ENCODE data around the gene ZNF439.

The ZNF439 gene

DNA sequence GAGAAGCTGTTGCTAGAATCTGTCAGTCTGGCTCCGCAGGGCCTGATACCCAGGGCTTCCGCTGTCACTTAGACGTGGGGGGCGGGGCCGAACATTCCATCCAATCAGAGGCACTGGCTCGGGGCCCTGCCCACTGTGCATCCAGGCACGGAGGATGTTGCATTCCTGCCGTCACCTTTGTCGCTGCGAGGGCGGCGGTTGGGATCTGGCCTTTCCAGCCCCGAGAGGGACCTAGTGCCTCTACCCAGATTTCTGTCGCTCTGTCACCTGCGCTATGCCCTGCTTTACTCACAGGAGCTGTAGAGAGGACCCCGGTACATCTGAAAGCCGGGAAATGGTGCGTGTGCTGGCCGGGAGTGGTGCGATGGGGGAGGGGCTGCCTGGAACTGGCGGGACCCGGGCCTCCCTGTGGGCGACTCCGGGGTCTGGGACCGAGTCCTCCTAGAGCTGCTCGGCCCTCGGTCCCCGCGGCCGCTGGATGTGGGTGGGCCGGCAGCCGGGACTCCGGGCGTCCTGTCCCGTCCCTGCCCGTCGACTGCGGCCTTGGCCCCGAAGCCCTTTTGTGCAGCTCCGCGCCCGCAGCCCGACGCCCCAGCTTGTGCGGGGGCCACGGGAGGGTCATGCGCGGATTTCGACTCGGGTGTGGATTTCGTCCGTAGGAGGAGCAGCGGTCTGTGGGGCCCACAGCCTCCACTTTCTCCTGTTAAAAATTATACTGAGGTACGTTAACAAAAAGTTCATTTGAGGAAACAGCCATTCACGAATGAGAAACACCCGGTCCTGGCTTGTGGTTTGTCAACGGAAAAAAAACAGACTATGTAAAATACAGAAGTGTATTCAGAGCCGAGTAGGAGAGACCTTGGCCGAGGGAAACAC lies at the start of gene ZNF439:
ZNF439 (plus strand) TSS at position 133 of the 876 bp plus-strand sequence; CDS start at position 275, 142 bp downstream.
- Histone ChIP-seq H4K20me1 (ENCODE audit: insufficient read depth, low read length, poor library complexity, severe bottlenecking) (peaks cover 5% of the 10 kb centered on the region), H3K4me2 (ENCODE audit: low read depth, low read length, poor library complexity, severe bottlenecking) (peak within 1 kb of the TSS; percentile 96), H3F3A (ENCODE audit: low read depth) (no peaks in the 10 kb centered on the region), H3K4me1 (ENCODE audit: insufficient read depth, low read length, poor library complexity, severe bottlenecking) (peaks cover 6% of the 10 kb centered on the region), H3K79me2 (ENCODE audit: insufficient read depth, low read length) (peaks cover 50% of the 10 kb centered on the region), H2AFZ (ENCODE audit: low read length) (peak within 1 kb of the TSS; percentile 78), H3K9ac (ENCODE audit: low read depth, low read length, poor library complexity, severe bottlenecking) (peak within 1 kb of the TSS; percentile 78), H3K9me3 (ENCODE audit: insufficient read depth, low read depth, low read length) (peaks cover 9% of the 10 kb centered on the region; the same call in 1 of the 2 replicates), H3K36me3 (ENCODE audit: insufficient read depth, low read length) (0 out of 2 replicates have a peak, but pooled peaks cover 1% of the 10 kb centered on the region), H3K4me3 (ENCODE audit: low read length, poor library complexity, severe bottlenecking) (peak within 1 kb of the TSS; percentile 78), H3K27me3 (ENCODE audit: insufficient read depth, low read length, poor library complexity, severe bottlenecking) (no peaks in the 10 kb centered on the region), H3K9me2 (replicated peaks; ENCODE audit: low read depth, low read length) (no peaks in the 10 kb centered on the region)
- TF ChIP-seq EZH2phosphoT487 (IDR thresholded peaks at IDR 0.05; ENCODE audit: borderline replicate concordance): no peak
- TF ChIP-seq, protein P1, sequence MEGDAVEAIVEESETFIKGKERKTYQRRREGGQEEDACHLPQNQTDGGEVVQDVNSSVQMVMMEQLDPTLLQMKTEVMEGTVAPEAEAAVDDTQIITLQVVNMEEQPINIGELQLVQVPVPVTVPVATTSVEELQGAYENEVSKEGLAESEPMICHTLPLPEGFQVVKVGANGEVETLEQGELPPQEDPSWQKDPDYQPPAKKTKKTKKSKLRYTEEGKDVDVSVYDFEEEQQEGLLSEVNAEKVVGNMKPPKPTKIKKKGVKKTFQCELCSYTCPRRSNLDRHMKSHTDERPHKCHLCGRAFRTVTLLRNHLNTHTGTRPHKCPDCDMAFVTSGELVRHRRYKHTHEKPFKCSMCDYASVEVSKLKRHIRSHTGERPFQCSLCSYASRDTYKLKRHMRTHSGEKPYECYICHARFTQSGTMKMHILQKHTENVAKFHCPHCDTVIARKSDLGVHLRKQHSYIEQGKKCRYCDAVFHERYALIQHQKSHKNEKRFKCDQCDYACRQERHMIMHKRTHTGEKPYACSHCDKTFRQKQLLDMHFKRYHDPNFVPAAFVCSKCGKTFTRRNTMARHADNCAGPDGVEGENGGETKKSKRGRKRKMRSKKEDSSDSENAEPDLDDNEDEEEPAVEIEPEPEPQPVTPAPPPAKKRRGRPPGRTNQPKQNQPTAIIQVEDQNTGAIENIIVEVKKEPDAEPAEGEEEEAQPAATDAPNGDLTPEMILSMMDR (conservative IDR thresholded peaks at IDR 0.05; ENCODE audit: low read length): no peak

DNA sequence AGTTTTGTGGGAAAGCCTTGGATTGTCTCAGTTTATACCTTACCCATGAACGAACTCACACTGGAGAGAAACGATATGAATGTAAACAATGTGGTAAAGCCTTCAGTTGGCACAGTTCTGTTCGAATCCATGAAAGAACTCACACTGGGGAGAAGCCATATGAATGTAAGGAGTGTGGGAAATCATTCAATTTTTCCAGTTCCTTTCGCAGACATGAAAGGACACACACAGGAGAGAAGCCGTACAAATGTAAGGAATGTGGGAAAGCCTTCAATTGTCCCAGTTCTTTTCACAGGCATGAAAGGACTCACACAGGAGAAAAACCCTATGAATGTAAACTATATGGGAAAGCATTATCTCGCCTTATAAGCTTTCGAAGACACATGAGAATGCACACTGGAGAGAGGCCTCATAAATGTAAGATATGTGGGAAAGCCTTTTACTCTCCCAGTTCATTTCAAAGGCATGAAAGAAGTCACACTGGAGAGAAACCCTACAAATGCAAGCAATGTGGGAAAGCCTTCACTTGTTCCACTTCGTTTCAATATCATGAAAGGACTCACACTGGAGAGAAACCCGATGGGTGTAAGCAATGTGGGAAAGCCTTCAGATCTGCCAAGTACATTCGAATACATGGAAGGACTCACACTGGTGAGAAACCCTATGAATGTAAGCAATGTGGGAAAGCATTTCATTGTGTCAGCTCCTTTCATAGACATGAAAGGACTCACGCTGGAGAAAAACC lies 42.0 kb upstream of the ZNF439 start:
- Histone ChIP-seq H3K4me3 (ENCODE audit: low read length, poor library complexity, severe bottlenecking) (no peak overlapping the region), H2AFZ (ENCODE audit: low read length) (no peak overlapping the region), H3K27me3 (ENCODE audit: insufficient read depth, low read length, poor library complexity, severe bottlenecking) (no peaks in the 10 kb centered on the region), H3K79me2 (ENCODE audit: insufficient read depth, low read length) (no peaks in the 10 kb centered on the region), H3K4me1 (ENCODE audit: insufficient read depth, low read length, poor library complexity, severe bottlenecking) (no peaks in the 10 kb centered on the region), H3F3A (ENCODE audit: low read depth) (no peaks in the 10 kb centered on the region), H3K4me2 (ENCODE audit: low read depth, low read length, poor library complexity, severe bottlenecking) (no peak overlapping the region), H3K9me3 (ENCODE audit: insufficient read depth, low read depth, low read length) (peaks cover 25% of the 10 kb centered on the region), H4K20me1 (ENCODE audit: insufficient read depth, low read length, poor library complexity, severe bottlenecking) (no peaks in the 10 kb centered on the region), H3K9me2 (replicated peaks; ENCODE audit: low read depth, low read length) (no peaks in the 10 kb centered on the region), H3K9ac (ENCODE audit: low read depth, low read length, poor library complexity, severe bottlenecking) (no peak overlapping the region), H3K36me3 (ENCODE audit: insufficient read depth, low read length) (no peaks in the 10 kb centered on the region)
- no peak for TF ChIP-seq EZH2phosphoT487 (IDR thresholded peaks at IDR 0.05; ENCODE audit: borderline replicate concordance)
- TF ChIP-seq, protein P1 (conservative IDR thresholded peaks at IDR 0.05; ENCODE audit: low read length): no peak

DNA sequence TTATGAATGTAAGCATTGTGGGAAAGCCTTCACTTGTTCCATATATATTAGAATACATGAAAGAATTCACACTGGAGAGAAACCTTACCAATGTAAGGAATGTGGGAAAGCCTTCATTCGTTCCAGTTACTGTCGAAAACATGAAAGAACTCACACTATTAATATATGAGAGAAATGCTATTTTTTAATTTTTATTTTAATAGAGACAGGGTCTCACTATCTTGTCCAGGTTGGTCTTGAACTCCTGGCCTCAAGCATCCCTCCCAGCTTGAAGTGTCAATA lies 41.5 kb upstream of the ZNF439 start:
- TF ChIP-seq EZH2phosphoT487 (IDR thresholded peaks at IDR 0.05; ENCODE audit: borderline replicate concordance): no peak
- TF ChIP-seq, protein P1 (conservative IDR thresholded peaks at IDR 0.05; ENCODE audit: low read length): no peak
- H3K9me3 ChIP-seq (ENCODE audit: insufficient read depth, low read depth, low read length): peaks cover 25% of the 10 kb centered on the region
- no peak overlapping the region for H2AFZ ChIP-seq (ENCODE audit: low read length)
- H3K9me2 ChIP-seq (replicated peaks; ENCODE audit: low read depth, low read length): no peaks in the 10 kb centered on the region
- no peaks in the 10 kb centered on the region for H3K4me1 ChIP-seq (ENCODE audit: insufficient read depth, low read length, poor library complexity, severe bottlenecking)
- no peaks in the 10 kb centered on the region for H3K79me2 ChIP-seq (ENCODE audit: insufficient read depth, low read length)
- no peak overlapping the region for H3K4me2 ChIP-seq (ENCODE audit: low read depth, low read length, poor library complexity, severe bottlenecking)
- H3K9ac ChIP-seq (ENCODE audit: low read depth, low read length, poor library complexity, severe bottlenecking): no peak overlapping the region
- no peak overlapping the region for H3K4me3 ChIP-seq (ENCODE audit: low read length, poor library complexity, severe bottlenecking)
- H3K36me3 ChIP-seq (ENCODE audit: insufficient read depth, low read length): no peaks in the 10 kb centered on the region
- no peaks in the 10 kb centered on the region for H3K27me3 ChIP-seq (ENCODE audit: insufficient read depth, low read length, poor library complexity, severe bottlenecking)
- no peaks in the 10 kb centered on the region for H3F3A ChIP-seq (ENCODE audit: low read depth)
- H4K20me1 ChIP-seq (ENCODE audit: insufficient read depth, low read length, poor library complexity, severe bottlenecking): no peaks in the 10 kb centered on the region

Measured in Loucy (cell line).